Inferior parietal cortex (tissue), 1 donor: ENCODE measurements around the gene PRKG1.
"Not testable (repeated sequence)": the region's sequence is repeated elsewhere in the genome, so short reads cannot be mapped to it uniquely, and the experiment has no call there.

ENCODE experiments used
- DNase-seq: peaks from one replicate; pipeline ENCODE4 v3.0.0-alpha.2; 2016; ENCODE audit errors: extremely low spot score

The PRKG1 gene

GRCh38 chr10:51170518-51171245, 96.4 kb downstream of the PRKG1 start:
- DNase-seq: no peak

GRCh38 chr10:51171946-51172345, 97.7 kb downstream of the PRKG1 start:
- no peak for DNase-seq

GRCh38 chr10:51176976-51177695, 102.8 kb downstream of the PRKG1 start:
- DNase-seq: no peak

- DNase-seq: no peak
These were observed 104.3 kb downstream of the PRKG1 start for GRCh38 chr10:51178634-51179033.

- no peak for DNase-seq
These were observed 105.9 kb downstream of the PRKG1 start for GRCh38 chr10:51180141-51180540.

GRCh38 chr10:51183783-51184182, 109.5 kb downstream of the PRKG1 start:
- DNase-seq: no peak

- no peak for DNase-seq
These were observed 112.1 kb downstream of the PRKG1 start for GRCh38 chr10:51186361-51186760.

- no peak for DNase-seq
These were observed 113.7 kb downstream of the PRKG1 start for GRCh38 chr10:51188008-51188407.

- DNase-seq: no peak
These were observed 114.6 kb downstream of the PRKG1 start for GRCh38 chr10:51188866-51189265.

- no peak for DNase-seq
These were observed 122.4 kb downstream of the PRKG1 start for GRCh38 chr10:51196508-51197175.

- DNase-seq: no peak
These were observed 123.9 kb downstream of the PRKG1 start for GRCh38 chr10:51198170-51198569.

GRCh38 chr10:51201947-51202346, 127.7 kb downstream of the PRKG1 start:
- DNase-seq: no peak

- no peak for DNase-seq
These were observed 129.1 kb downstream of the PRKG1 start for GRCh38 chr10:51203359-51203758.

GRCh38 chr10:51204066-51204465, 129.8 kb downstream of the PRKG1 start:
- no peak for DNase-seq

- no peak for DNase-seq
These were observed 130.4 kb downstream of the PRKG1 start for GRCh38 chr10:51204701-51205100.

- no peak for DNase-seq
These were observed 132.2 kb downstream of the PRKG1 start for GRCh38 chr10:51206500-51206899.

- DNase-seq: not testable (repeated sequence)
These were observed 138.7 kb downstream of the PRKG1 start for GRCh38 chr10:51212937-51213336.

- no peak for DNase-seq
These were observed 140.2 kb downstream of the PRKG1 start for GRCh38 chr10:51214207-51215196.

GRCh38 chr10:51215951-51216834, 141.9 kb downstream of the PRKG1 start:
- DNase-seq: no peak

GRCh38 chr10:51217505-51217904, 143.2 kb downstream of the PRKG1 start:
- DNase-seq: no peak
